ENCODE data around the gene TMEM128. TPM values are rescaled to one million over a fixed set of nuclear protein-coding genes. Genes with fewer than 3 reads are reported as not detected.
"Not testable (repeated sequence)": the region's sequence is repeated elsewhere in the genome, so short reads cannot be mapped to it uniquely, and the experiment has no call there.

The TMEM128 gene
- polyA plus RNA-seq, 4 donors: 15.7 to 34.5 (median 22.8) TPM

- FAIRE-seq (no peak), DNase-seq (no peak)
- no peaks in the 10 kb centered on the region for H3K36me3 ChIP-seq (ENCODE audit: control insufficient read depth in 3 of 3, insufficient read depth in 2 of 3, low read depth in 1 of 3, low read length in 3 of 3)
- no peak overlapping the region for H3K4me3 ChIP-seq (ENCODE audit: low read depth in 1 of 3, low read length in 3 of 3)
- H3K27ac ChIP-seq (ENCODE audit: low read depth in 1 of 3, low read length in 2 of 3): no peak overlapping the region
- H3K27me3 ChIP-seq (ENCODE audit: control insufficient read depth in 3 of 3, insufficient read depth in 3 of 3, low read length in 3 of 3): peaks cover 6 to 38% (median 24%) of the 10 kb centered on the region in 3 donors
- peaks cover 0 to 3% of the 10 kb centered on the region in 2 donors for H3K9me3 ChIP-seq (ENCODE audit: control insufficient read depth in 2 of 2, insufficient read depth in 1 of 2, low read depth in 1 of 2, low read length in 1 of 2)
- WGBS, 3 donors: 12 to 18% (median 16%) methylated on average over 44 to 51 of the region's 51 CpGs
- H3K4me1 ChIP-seq (ENCODE audit: control insufficient read depth in 3 of 3, insufficient read depth in 2 of 3, low read depth in 1 of 3, low read length in 2 of 3): no peaks in the 10 kb centered on the region
Measured at GRCh38 chr4:4227510-4228355, 20.3 kb downstream of the TMEM128 start.

DNA sequence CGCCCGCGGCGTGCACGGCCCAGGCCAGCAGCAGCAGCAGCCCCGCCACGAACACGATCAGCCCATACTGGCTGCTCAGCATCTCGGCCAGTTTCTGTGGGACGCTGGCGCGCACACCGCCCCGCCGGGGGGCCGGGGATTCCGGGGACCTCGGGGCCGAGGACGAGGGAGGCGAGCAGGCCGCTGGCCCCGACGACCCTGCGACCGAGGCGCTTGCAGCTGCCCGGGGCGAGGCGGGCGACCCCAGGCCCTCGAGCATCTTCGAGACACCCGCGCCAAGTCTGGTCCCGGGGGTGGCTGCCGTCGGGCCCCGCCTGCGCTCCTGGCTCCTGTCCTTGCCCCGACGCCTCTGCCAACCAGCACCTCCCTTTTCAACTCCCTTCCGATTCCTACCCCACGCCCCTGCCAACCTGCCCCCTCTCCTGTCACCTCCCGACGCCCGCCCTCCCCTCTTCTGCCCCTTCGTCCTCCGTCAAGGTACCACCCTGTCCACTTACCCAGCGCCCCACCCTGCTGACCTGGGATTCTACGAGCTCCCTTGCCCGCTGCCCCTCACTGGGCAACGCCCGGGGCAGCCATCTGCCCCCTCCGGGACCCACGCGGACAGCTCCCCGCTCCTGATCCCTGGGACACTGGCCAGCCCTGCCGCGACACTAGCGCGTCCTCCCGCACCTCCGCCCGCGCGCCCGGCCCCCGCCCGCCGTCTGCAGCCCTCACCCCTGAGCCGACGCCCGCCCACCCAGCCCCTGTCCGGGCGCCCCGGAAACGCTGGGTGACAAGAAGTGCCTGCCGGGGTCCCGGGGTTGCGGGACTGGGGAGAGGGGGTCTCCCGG lies 21.2 kb downstream of the TMEM128 start, which contains the start of gene OTOP1:
OTOP1 (minus strand) TSS at position 324 of the 833 bp plus-strand sequence; CDS start at position 259, 65 bp downstream.
- WGBS, 3 donors: 16 to 27% (median 24%) methylated on average over 36 to 82 of the region's 82 CpGs
- no peak for DNase-seq
- Histone ChIP-seq H3K27me3 (ENCODE audit: control insufficient read depth in 3 of 3, insufficient read depth in 3 of 3, low read length in 3 of 3) (peaks cover 6 to 38% (median 24%) of the 10 kb centered on the region in 3 donors), H3K9me3 (ENCODE audit: control insufficient read depth in 2 of 2, insufficient read depth in 1 of 2, low read depth in 1 of 2, low read length in 1 of 2) (no peaks in the 10 kb centered on the region), H3K4me1 (ENCODE audit: control insufficient read depth in 3 of 3, insufficient read depth in 2 of 3, low read depth in 1 of 3, low read length in 2 of 3) (no peaks in the 10 kb centered on the region), H3K4me3 (ENCODE audit: low read depth in 1 of 3, low read length in 3 of 3) (no peak within 1 kb of the TSS), H3K27ac (ENCODE audit: low read depth in 1 of 3, low read length in 2 of 3) (no peak within 1 kb of the TSS), H3K36me3 (ENCODE audit: control insufficient read depth in 3 of 3, insufficient read depth in 2 of 3, low read depth in 1 of 3, low read length in 3 of 3) (no peaks in the 10 kb centered on the region)
- FAIRE-seq: no peak

- Histone ChIP-seq H3K9me3 (ENCODE audit: control insufficient read depth in 2 of 2, insufficient read depth in 1 of 2, low read depth in 1 of 2, low read length in 1 of 2) (no peaks in the 10 kb centered on the region), H3K4me1 (ENCODE audit: control insufficient read depth in 3 of 3, insufficient read depth in 2 of 3, low read depth in 1 of 3, low read length in 2 of 3) (no peaks in the 10 kb centered on the region), H3K4me3 (ENCODE audit: low read depth in 1 of 3, low read length in 3 of 3) (no peak overlapping the region), H3K27me3 (ENCODE audit: control insufficient read depth in 3 of 3, insufficient read depth in 3 of 3, low read length in 3 of 3) (peaks cover 6 to 38% (median 24%) of the 10 kb centered on the region in 3 donors), H3K27ac (ENCODE audit: low read depth in 1 of 3, low read length in 2 of 3) (no peak overlapping the region), H3K36me3 (ENCODE audit: control insufficient read depth in 3 of 3, insufficient read depth in 2 of 3, low read depth in 1 of 3, low read length in 3 of 3) (no peaks in the 10 kb centered on the region)
- DNase-seq (no peak), FAIRE-seq (no peak)
- WGBS, 3 donors: 16 to 45% (median 27%) methylated on average over 18 to 41 of the region's 41 CpGs
Measured at GRCh38 chr4:4225915-4226605, 22.0 kb downstream of the TMEM128 start.

- WGBS, 3 donors: 73 to 80% (median 77%) methylated on average over 5 of the region's 5 CpGs
- no peaks in the 10 kb centered on the region for H3K9me3 ChIP-seq (ENCODE audit: control insufficient read depth in 2 of 2, insufficient read depth in 1 of 2, low read depth in 1 of 2, low read length in 1 of 2)
- FAIRE-seq (no peak), DNase-seq (no peak)
- H3K4me1 ChIP-seq (ENCODE audit: control insufficient read depth in 3 of 3, insufficient read depth in 2 of 3, low read depth in 1 of 3, low read length in 2 of 3): no peaks in the 10 kb centered on the region
- H3K4me3 ChIP-seq (ENCODE audit: low read depth in 1 of 3, low read length in 3 of 3): no peak overlapping the region
- no peaks in the 10 kb centered on the region for H3K27me3 ChIP-seq (ENCODE audit: control insufficient read depth in 3 of 3, insufficient read depth in 3 of 3, low read length in 3 of 3)
- H3K36me3 ChIP-seq (ENCODE audit: control insufficient read depth in 3 of 3, insufficient read depth in 2 of 3, low read depth in 1 of 3, low read length in 3 of 3): no peaks in the 10 kb centered on the region
- H3K27ac ChIP-seq (ENCODE audit: low read depth in 1 of 3, low read length in 2 of 3): no peak overlapping the region
Measured at GRCh38 chr4:4217113-4217512, 30.9 kb downstream of the TMEM128 start.

GRCh38 chr4:4216648-4217047 lies 31.4 kb downstream of the TMEM128 start:
- FAIRE-seq (no peak), DNase-seq (no peak)
- H3K4me3 ChIP-seq (ENCODE audit: low read depth in 1 of 3, low read length in 3 of 3): no peak overlapping the region
- no peaks in the 10 kb centered on the region for H3K36me3 ChIP-seq (ENCODE audit: control insufficient read depth in 3 of 3, insufficient read depth in 2 of 3, low read depth in 1 of 3, low read length in 3 of 3)
- WGBS, 3 donors: 70 to 76% (median 72%) methylated on average over 7 of the region's 7 CpGs
- no peaks in the 10 kb centered on the region for H3K9me3 ChIP-seq (ENCODE audit: control insufficient read depth in 2 of 2, insufficient read depth in 1 of 2, low read depth in 1 of 2, low read length in 1 of 2)
- no peaks in the 10 kb centered on the region for H3K4me1 ChIP-seq (ENCODE audit: control insufficient read depth in 3 of 3, insufficient read depth in 2 of 3, low read depth in 1 of 3, low read length in 2 of 3)
- no peaks in the 10 kb centered on the region for H3K27me3 ChIP-seq (ENCODE audit: control insufficient read depth in 3 of 3, insufficient read depth in 3 of 3, low read length in 3 of 3)
- no peak overlapping the region for H3K27ac ChIP-seq (ENCODE audit: low read depth in 1 of 3, low read length in 2 of 3)

DNA sequence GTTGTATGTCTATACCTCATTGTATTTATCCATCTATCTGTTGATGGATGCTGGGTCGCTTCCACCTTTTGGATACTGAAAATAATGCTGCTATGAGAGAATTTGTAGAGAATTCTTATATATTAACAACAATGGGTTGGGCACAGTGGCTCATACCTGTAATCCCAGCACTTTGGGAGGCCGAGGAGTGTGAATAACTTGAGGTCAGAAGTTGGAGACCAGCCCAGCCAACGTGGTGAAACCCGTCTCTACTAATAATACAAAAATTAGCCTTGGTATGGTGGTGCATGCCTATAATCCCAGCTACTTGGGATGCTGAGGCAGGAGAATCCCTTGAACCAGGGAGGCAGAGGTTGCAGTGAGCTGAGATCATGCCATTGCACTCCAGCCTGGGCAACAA lies 34.3 kb downstream of the TMEM128 start:
- DNase-seq; H3K9me3 ChIP-seq (ENCODE audit: control insufficient read depth in 2 of 2, insufficient read depth in 1 of 2, low read depth in 1 of 2, low read length in 1 of 2); H3K27ac ChIP-seq (ENCODE audit: low read depth in 1 of 3, low read length in 2 of 3); H3K4me1 ChIP-seq (ENCODE audit: control insufficient read depth in 3 of 3, insufficient read depth in 2 of 3, low read depth in 1 of 3, low read length in 2 of 3); H3K27me3 ChIP-seq (ENCODE audit: control insufficient read depth in 3 of 3, insufficient read depth in 3 of 3, low read length in 3 of 3); H3K4me3 ChIP-seq (ENCODE audit: low read depth in 1 of 3, low read length in 3 of 3); FAIRE-seq; H3K36me3 ChIP-seq (ENCODE audit: control insufficient read depth in 3 of 3, insufficient read depth in 2 of 3, low read depth in 1 of 3, low read length in 3 of 3): not testable (repeated sequence)
- 56 to 78% (median 76%) methylated on average over 4 of the region's 4 CpGs for WGBS, 3 donors

DNA sequence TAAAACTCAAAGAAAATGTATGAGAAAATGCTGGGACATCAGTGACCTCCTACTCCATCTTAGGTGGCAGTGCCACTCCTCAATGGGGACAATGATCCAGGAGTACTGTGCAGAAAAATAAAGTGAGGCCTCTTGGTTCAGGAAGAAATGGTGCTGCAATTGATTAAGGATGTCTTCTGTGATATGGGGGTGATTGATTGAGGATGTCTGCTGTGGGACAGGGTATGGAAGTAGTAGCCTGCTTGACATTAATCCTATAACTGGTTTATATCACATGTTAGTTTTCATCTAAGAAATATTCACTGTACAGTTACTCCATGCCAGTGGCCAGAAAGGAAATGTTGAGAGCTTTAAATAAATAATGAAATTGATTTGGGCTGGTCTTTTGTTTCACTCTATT lies 41.8 kb downstream of the TMEM128 start:
- H3K9me3 ChIP-seq (ENCODE audit: control insufficient read depth in 2 of 2, insufficient read depth in 1 of 2, low read depth in 1 of 2, low read length in 1 of 2): no peaks in the 10 kb centered on the region
- FAIRE-seq (no peak), DNase-seq (no peak)
- H3K27me3 ChIP-seq (ENCODE audit: control insufficient read depth in 3 of 3, insufficient read depth in 3 of 3, low read length in 3 of 3): no peaks in the 10 kb centered on the region
- H3K27ac ChIP-seq (ENCODE audit: low read depth in 1 of 3, low read length in 2 of 3): no peak overlapping the region
- no peaks in the 10 kb centered on the region for H3K4me1 ChIP-seq (ENCODE audit: control insufficient read depth in 3 of 3, insufficient read depth in 2 of 3, low read depth in 1 of 3, low read length in 2 of 3)
- no peak overlapping the region for H3K4me3 ChIP-seq (ENCODE audit: low read depth in 1 of 3, low read length in 3 of 3)
- no peaks in the 10 kb centered on the region for H3K36me3 ChIP-seq (ENCODE audit: control insufficient read depth in 3 of 3, insufficient read depth in 2 of 3, low read depth in 1 of 3, low read length in 3 of 3)

GRCh38 chr4:4204401-4204745 lies 43.6 kb downstream of the TMEM128 start:
- H3K4me1 ChIP-seq (ENCODE audit: control insufficient read depth in 3 of 3, insufficient read depth in 2 of 3, low read depth in 1 of 3, low read length in 2 of 3): no peaks in the 10 kb centered on the region
- H3K27ac ChIP-seq (ENCODE audit: low read depth in 1 of 3, low read length in 2 of 3): no peak overlapping the region
- FAIRE-seq (no peak), DNase-seq (no peak)
- H3K4me3 ChIP-seq (ENCODE audit: low read depth in 1 of 3, low read length in 3 of 3): no peak overlapping the region
- no peaks in the 10 kb centered on the region for H3K27me3 ChIP-seq (ENCODE audit: control insufficient read depth in 3 of 3, insufficient read depth in 3 of 3, low read length in 3 of 3)
- WGBS, 3 donors: 74 to 84% (median 78%) methylated on average over 3 of the region's 3 CpGs
- no peaks in the 10 kb centered on the region for H3K9me3 ChIP-seq (ENCODE audit: control insufficient read depth in 2 of 2, insufficient read depth in 1 of 2, low read depth in 1 of 2, low read length in 1 of 2)
- no peaks in the 10 kb centered on the region for H3K36me3 ChIP-seq (ENCODE audit: control insufficient read depth in 3 of 3, insufficient read depth in 2 of 3, low read depth in 1 of 3, low read length in 3 of 3)
